ENCODE measurements around the gene AKAP8L.
"Not testable (repeated sequence)": the region's sequence is repeated elsewhere in the genome, so short reads cannot be mapped to it uniquely, and the experiment has no call there.

AKAP8L gene

GRCh38 chr19:15371119-15371518 is 47.7 kb downstream of the AKAP8L start:
- Histone ChIP-seq H3K4me1 (ENCODE audit: control insufficient read depth, low read depth, low read length) (no peaks in the 10 kb centered on the region), H3K4me3 (ENCODE audit: low read length) (no peak overlapping the region), H3K36me3 (ENCODE audit: control insufficient read depth, low read depth, low read length) (peaks cover 55% of the 10 kb centered on the region), H3K27ac (ENCODE audit: low read length) (no peak overlapping the region), H3K9ac (ENCODE audit: low read length) (no peak overlapping the region), H3K27me3 (ENCODE audit: control insufficient read depth, insufficient read depth, low read length) (no peaks in the 10 kb centered on the region), H3K9me3 (ENCODE audit: control insufficient read depth, low read depth, low read length) (no peaks in the 10 kb centered on the region)

- no peaks in the 10 kb centered on the region for H3K27me3 ChIP-seq (ENCODE audit: control insufficient read depth, insufficient read depth, low read length)
- H3K9ac ChIP-seq (ENCODE audit: low read length), result no peak overlapping the region
- no peaks in the 10 kb centered on the region for H3K4me1 ChIP-seq (ENCODE audit: control insufficient read depth, low read depth, low read length)
- H3K36me3 ChIP-seq (ENCODE audit: control insufficient read depth, low read depth, low read length), result peaks cover 69% of the 10 kb centered on the region
- H3K27ac ChIP-seq (ENCODE audit: low read length), result no peak overlapping the region
- no peak overlapping the region for H3K4me3 ChIP-seq (ENCODE audit: low read length)
- no peaks in the 10 kb centered on the region for H3K9me3 ChIP-seq (ENCODE audit: control insufficient read depth, low read depth, low read length)
Measured at GRCh38 chr19:15369594-15369891, 49.2 kb downstream of the AKAP8L start.

DNA sequence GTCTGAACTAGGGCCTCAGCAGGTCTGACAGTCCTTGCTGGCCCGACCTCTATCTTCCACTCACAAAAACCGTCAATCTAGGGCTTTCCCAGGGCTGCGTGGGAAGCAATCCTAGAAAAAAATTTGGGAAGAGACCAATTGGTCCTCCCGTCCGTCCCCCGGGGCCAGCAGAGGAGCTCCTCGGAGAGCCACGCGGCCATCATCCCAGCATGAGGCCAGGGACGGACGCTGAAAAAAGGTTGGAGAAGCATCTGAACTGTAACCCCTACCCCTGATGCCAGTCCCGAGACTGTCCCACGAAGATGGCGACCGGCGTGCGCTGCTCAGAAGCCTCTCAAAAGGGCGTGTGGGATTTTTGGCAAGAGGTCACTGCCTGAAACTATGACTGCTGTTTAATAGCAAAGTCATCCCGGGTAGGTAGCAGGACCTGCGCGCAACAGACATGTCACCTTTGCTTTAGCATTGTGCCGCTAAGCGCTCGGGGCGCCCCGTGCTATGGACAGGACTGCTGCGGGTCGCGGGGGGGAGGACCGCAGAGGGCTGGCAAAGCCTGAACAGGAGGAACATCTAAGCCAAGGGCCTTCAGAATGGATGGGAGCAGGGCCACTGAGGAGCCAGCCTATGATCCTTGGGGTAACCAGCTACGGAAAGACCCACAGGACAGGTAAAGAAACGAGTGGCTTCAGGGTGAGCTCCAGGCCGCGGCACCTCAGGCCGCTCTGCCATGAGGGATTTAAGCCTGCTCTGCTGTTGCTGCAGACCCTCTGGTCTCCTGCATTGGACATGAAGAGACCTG is 49.8 kb downstream of the AKAP8L start:
- no peaks in the 10 kb centered on the region for H3K9me3 ChIP-seq (ENCODE audit: control insufficient read depth, low read depth, low read length)
- H3K9ac ChIP-seq (ENCODE audit: low read length), result no peak overlapping the region
- no peak overlapping the region for H3K27ac ChIP-seq (ENCODE audit: low read length)
- H3K36me3 ChIP-seq (ENCODE audit: control insufficient read depth, low read depth, low read length), result peaks cover 70% of the 10 kb centered on the region
- no peaks in the 10 kb centered on the region for H3K4me1 ChIP-seq (ENCODE audit: control insufficient read depth, low read depth, low read length)
- H3K27me3 ChIP-seq (ENCODE audit: control insufficient read depth, insufficient read depth, low read length), result no peaks in the 10 kb centered on the region
- no peak overlapping the region for H3K4me3 ChIP-seq (ENCODE audit: low read length)

DNA sequence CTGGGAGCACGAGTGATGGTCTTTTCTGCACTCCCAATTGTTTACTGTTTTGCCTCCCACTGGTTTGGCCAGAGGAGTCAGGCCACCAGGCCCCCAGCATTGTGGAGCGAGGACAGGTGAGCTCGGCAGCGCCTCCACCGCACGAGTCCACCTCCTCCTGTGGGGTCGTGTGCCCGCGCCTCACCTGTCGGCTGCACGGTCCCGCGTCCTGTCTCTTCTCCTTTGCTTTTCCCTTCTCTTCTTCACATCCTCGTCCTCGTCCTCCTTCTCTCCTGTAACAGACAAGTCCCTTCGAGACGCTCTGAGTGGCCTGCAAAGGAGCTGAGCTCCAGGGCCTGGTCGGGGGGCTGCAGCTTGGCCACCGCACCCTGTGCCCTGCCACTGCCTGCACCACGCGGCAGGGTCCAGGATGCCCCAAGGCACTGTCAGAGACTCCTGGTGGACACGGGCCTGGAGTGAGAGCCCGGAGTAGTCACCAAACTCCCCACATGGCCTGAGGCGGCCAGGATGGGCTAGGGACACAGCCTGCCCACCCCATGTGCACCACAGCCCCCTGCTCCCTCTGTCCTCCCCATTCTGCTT is 50.6 kb downstream of the AKAP8L start:
- Histone ChIP-seq H3K9me3 (ENCODE audit: control insufficient read depth, low read depth, low read length) (no peaks in the 10 kb centered on the region), H3K4me1 (ENCODE audit: control insufficient read depth, low read depth, low read length) (no peaks in the 10 kb centered on the region), H3K27me3 (ENCODE audit: control insufficient read depth, insufficient read depth, low read length) (no peaks in the 10 kb centered on the region), H3K4me3 (ENCODE audit: low read length) (no peak overlapping the region), H3K9ac (ENCODE audit: low read length) (no peak overlapping the region), H3K27ac (ENCODE audit: low read length) (no peak overlapping the region), H3K36me3 (ENCODE audit: control insufficient read depth, low read depth, low read length) (peaks cover 67% of the 10 kb centered on the region)

DNA sequence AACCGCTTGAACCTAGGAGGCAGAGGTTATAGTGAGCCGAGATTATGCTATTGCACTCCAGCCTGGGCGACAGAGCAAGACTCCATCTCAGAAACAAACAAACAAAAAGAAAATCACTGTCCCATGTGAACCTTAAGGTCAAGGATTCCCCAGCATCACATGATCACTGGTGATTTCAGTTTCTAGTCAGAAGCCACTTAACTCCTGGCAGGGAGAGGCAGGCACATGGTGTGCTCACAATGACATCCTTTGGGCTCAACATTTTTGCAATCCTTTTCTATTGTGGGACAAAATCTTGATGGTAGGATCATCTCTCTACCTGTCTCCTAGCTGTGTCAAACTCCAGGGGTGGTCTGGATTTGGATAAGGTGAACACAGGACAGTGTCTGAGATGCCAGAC is 51.3 kb downstream of the AKAP8L start:
- peaks cover 66% of the 10 kb centered on the region for H3K36me3 ChIP-seq (ENCODE audit: control insufficient read depth, low read depth, low read length)
- no peak overlapping the region for H3K27ac ChIP-seq (ENCODE audit: low read length)
- no peak overlapping the region for H3K9ac ChIP-seq (ENCODE audit: low read length)

GRCh38 chr19:15365264-15365663 is 53.5 kb downstream of the AKAP8L start:
- H3K9ac ChIP-seq (ENCODE audit: low read length), result no peak overlapping the region
- H3K36me3 ChIP-seq (ENCODE audit: control insufficient read depth, low read depth, low read length), result peaks cover 64% of the 10 kb centered on the region
- no peaks in the 10 kb centered on the region for H3K9me3 ChIP-seq (ENCODE audit: control insufficient read depth, low read depth, low read length)
- H3K27ac ChIP-seq (ENCODE audit: low read length), result no peak overlapping the region
- no peaks in the 10 kb centered on the region for H3K27me3 ChIP-seq (ENCODE audit: control insufficient read depth, insufficient read depth, low read length)
- no peaks in the 10 kb centered on the region for H3K4me1 ChIP-seq (ENCODE audit: control insufficient read depth, low read depth, low read length)
- H3K4me3 ChIP-seq (ENCODE audit: low read length), result no peak overlapping the region

More for the DNA sequence above, 51.3 kb downstream of the AKAP8L start:
- no peak overlapping the region for H3K4me3 ChIP-seq (ENCODE audit: low read length)
- H3K27me3 ChIP-seq (ENCODE audit: control insufficient read depth, insufficient read depth, low read length), result no peaks in the 10 kb centered on the region
- no peaks in the 10 kb centered on the region for H3K4me1 ChIP-seq (ENCODE audit: control insufficient read depth, low read depth, low read length)
- H3K9me3 ChIP-seq (ENCODE audit: control insufficient read depth, low read depth, low read length), result no peaks in the 10 kb centered on the region

DNA sequence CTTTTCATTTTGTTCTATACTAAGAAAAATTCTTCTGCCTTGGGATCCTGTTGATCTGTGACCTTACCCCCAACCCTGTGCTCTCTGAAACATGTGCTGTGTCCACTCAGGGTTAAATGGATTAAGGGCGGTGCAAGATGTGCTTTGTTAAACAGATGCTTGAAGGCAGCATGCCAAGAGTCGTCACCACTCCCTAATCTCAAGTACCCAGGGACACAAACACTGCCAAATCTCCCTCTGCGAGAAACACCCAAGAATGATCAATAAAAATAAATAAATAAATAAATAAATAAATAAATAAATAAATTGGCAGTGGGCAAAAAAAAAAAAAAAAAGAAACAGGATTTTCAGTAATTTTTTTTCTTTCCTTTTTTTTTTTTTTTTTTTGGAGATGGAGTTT is 55.0 kb downstream of the AKAP8L start:
- H3K36me3 ChIP-seq (ENCODE audit: control insufficient read depth, low read depth, low read length), result peaks cover 59% of the 10 kb centered on the region

DNA sequence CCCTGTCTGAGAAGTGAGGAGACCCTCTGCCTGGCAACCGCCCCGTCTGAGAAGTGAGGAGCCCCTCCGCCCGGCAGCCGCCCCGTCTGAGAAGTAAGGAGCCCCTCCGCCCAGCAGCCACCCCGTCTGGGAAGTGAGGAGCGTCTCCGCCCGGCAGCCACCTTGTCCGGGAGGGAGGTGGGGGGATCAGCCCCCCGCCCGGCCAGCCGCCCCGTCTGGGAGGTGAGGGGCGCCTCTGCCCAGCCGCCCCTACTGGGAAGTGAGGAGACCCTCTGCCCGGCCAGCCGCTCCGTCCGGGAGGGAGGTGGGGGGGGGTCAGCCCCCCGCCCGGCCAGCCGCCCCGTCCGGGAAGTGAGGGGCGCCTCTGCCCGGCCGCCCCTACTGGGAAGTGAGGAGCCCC is 55.7 kb downstream of the AKAP8L start:
- peaks cover 61% of the 10 kb centered on the region for H3K36me3 ChIP-seq (ENCODE audit: control insufficient read depth, low read depth, low read length)
- H3K4me3 ChIP-seq (ENCODE audit: low read length); H3K9me3 ChIP-seq (ENCODE audit: control insufficient read depth, low read depth, low read length); H3K9ac ChIP-seq (ENCODE audit: low read length); H3K27ac ChIP-seq (ENCODE audit: low read length); H3K4me1 ChIP-seq (ENCODE audit: control insufficient read depth, low read depth, low read length); H3K27me3 ChIP-seq (ENCODE audit: control insufficient read depth, insufficient read depth, low read length): not testable (repeated sequence)

More for the DNA sequence above, 55.0 kb downstream of the AKAP8L start:
- not testable (repeated sequence) for H3K9ac ChIP-seq (ENCODE audit: low read length); H3K27me3 ChIP-seq (ENCODE audit: control insufficient read depth, insufficient read depth, low read length); H3K27ac ChIP-seq (ENCODE audit: low read length); H3K4me1 ChIP-seq (ENCODE audit: control insufficient read depth, low read depth, low read length); H3K9me3 ChIP-seq (ENCODE audit: control insufficient read depth, low read depth, low read length); H3K4me3 ChIP-seq (ENCODE audit: low read length)

GRCh38 chr19:15360015-15360414 is 58.8 kb downstream of the AKAP8L start:
- H3K27me3 ChIP-seq (ENCODE audit: control insufficient read depth, insufficient read depth, low read length); H3K4me3 ChIP-seq (ENCODE audit: low read length); H3K4me1 ChIP-seq (ENCODE audit: control insufficient read depth, low read depth, low read length); H3K9me3 ChIP-seq (ENCODE audit: control insufficient read depth, low read depth, low read length); H3K9ac ChIP-seq (ENCODE audit: low read length); H3K27ac ChIP-seq (ENCODE audit: low read length): not testable (repeated sequence)
- H3K36me3 ChIP-seq (ENCODE audit: control insufficient read depth, low read depth, low read length), result peaks cover 57% of the 10 kb centered on the region

DNA sequence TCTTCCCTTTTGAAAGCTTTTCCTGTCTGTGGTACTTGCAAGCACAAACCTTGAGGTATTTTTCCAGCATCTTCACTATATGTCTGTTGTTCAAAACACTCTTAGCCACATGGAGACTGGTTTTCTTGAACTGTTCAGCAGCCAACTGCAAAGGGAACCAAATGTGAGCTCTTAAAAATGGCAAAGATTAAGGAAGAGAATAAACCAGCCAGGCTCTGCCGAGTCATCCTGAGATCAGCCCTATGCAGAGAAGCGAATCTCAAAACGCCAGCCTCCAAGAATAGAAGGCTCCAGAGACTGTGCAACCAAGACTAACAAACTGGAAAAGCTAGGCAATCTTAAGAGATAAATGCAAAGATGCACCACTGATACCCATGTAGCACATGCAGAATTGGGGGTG is 59.9 kb downstream of the AKAP8L start:
- Histone ChIP-seq H3K4me1 (ENCODE audit: control insufficient read depth, low read depth, low read length) (no peaks in the 10 kb centered on the region), H3K27me3 (ENCODE audit: control insufficient read depth, insufficient read depth, low read length) (no peaks in the 10 kb centered on the region), H3K36me3 (ENCODE audit: control insufficient read depth, low read depth, low read length) (peaks cover 63% of the 10 kb centered on the region), H3K27ac (ENCODE audit: low read length) (no peak overlapping the region), H3K4me3 (ENCODE audit: low read length) (no peak overlapping the region), H3K9ac (ENCODE audit: low read length) (no peak overlapping the region), H3K9me3 (ENCODE audit: control insufficient read depth, low read depth, low read length) (no peaks in the 10 kb centered on the region)

- peaks cover 68% of the 10 kb centered on the region for H3K36me3 ChIP-seq (ENCODE audit: control insufficient read depth, low read depth, low read length)
- no peaks in the 10 kb centered on the region for H3K4me1 ChIP-seq (ENCODE audit: control insufficient read depth, low read depth, low read length)
Measured at GRCh38 chr19:15357906-15358305, 60.9 kb downstream of the AKAP8L start.

More at GRCh38 chr19:15357906-15358305, 60.9 kb downstream of the AKAP8L start:
- Histone ChIP-seq H3K9me3 (ENCODE audit: control insufficient read depth, low read depth, low read length) (no peaks in the 10 kb centered on the region), H3K27ac (ENCODE audit: low read length) (no peak overlapping the region), H3K27me3 (ENCODE audit: control insufficient read depth, insufficient read depth, low read length) (no peaks in the 10 kb centered on the region), H3K4me3 (ENCODE audit: low read length) (no peak overlapping the region), H3K9ac (ENCODE audit: low read length) (no peak overlapping the region)

All from iPS-18a (cell line).